Activated T-cell treated with anti-CD3 and anti-CD28 coated beads, Interleukin-2, amount 50 U/mL, for 4 hours (primary cell): Measurements from ENCODE around the gene SMIM24. TPM values are rescaled to one million over a fixed set of nuclear protein-coding genes. Genes with fewer than 3 reads are reported as not detected.
"Not testable (repeated sequence)": the region's sequence is repeated elsewhere in the genome, so short reads cannot be mapped to it uniquely, and the experiment has no call there.

Experiments
- ATAC-seq, 2 donors: fragments of 200-7000 bp; cut with Tn5 transposase; one replicate each; pipeline ENCODE4 v1.10.0; 2021
- DNase-seq: peaks from one replicate; pipeline ENCODE4 v3.0.0-alpha.2; 2020
- H3K27me3 Mint-ChIP-seq: one replicate; pipeline ENCODE4 v1.8.0; 2021; ENCODE audit warnings: low read depth, mixed read lengths
- H3K36me3 Mint-ChIP-seq: one replicate; pipeline ENCODE4 v1.8.0; 2022; ENCODE audit warnings: mixed read lengths; ENCODE audit not compliant: insufficient read depth
- H3K4me1 Mint-ChIP-seq: one replicate; pipeline ENCODE4 v1.8.0; 2021; ENCODE audit warnings: low read depth, mixed read lengths
- H3K4me3 Mint-ChIP-seq: one replicate; pipeline ENCODE4 v1.8.0; 2021; ENCODE audit warnings: mild to moderate bottlenecking, moderate library complexity, mixed read lengths
- H3K9me3 Mint-ChIP-seq: one replicate; pipeline ENCODE4 v1.8.0; 2021; ENCODE audit warnings: mixed read lengths
- total RNA-seq, 3 donors: library from RNA; stranded (reverse); gene quantifications; one replicate each; pipeline ENCODE4 v1.2.1, GENCODE V29; 2021

The SMIM24 gene
- total RNA-seq, 3 donors from 2014 or later, result not detected

- Mint-ChIP-seq H3K36me3 (peaks cover 2% of the 10 kb centered on the region), H3K4me1 (peaks cover 2% of the 10 kb centered on the region), H3K4me3 (no peak overlapping the region), H3K9me3 (no peaks in the 10 kb centered on the region), H3K27me3 (no peaks in the 10 kb centered on the region)
- no peak for ATAC-seq
- no peak for DNase-seq
These were observed 39.0 kb downstream of the SMIM24 start for GRCh38 chr19:3441089-3441985.

- Mint-ChIP-seq H3K9me3 (no peaks in the 10 kb centered on the region), H3K36me3 (peaks cover 2% of the 10 kb centered on the region), H3K4me1 (peaks cover 8% of the 10 kb centered on the region), H3K4me3 (no peak overlapping the region), H3K27me3 (no peaks in the 10 kb centered on the region)
- ATAC-seq (peak in 1 of 2 donors; percentile 28), DNase-seq (peak; percentile 53)
These were observed 40.2 kb downstream of the SMIM24 start for GRCh38 chr19:3440082-3440481.

GRCh38 chr19:3434630-3435553, 45.4 kb downstream of the SMIM24 start:
- peaks cover 16% of the 10 kb centered on the region for H3K4me1 Mint-ChIP-seq
- peak overlapping the region; percentile 90 for H3K4me3 Mint-ChIP-seq
- ATAC-seq (peak; percentile 98), DNase-seq (peak; percentile 94)
- no peaks in the 10 kb centered on the region for H3K27me3 Mint-ChIP-seq
- H3K9me3 Mint-ChIP-seq, result no peaks in the 10 kb centered on the region
- H3K36me3 Mint-ChIP-seq, result peaks cover 2% of the 10 kb centered on the region

- Mint-ChIP-seq H3K9me3 (no peaks in the 10 kb centered on the region), H3K36me3 (peaks cover 2% of the 10 kb centered on the region), H3K27me3 (no peaks in the 10 kb centered on the region), H3K4me3 (peak overlapping the region; percentile 90), H3K4me1 (peaks cover 16% of the 10 kb centered on the region)
- DNase-seq (no peak), ATAC-seq (no peak)
These were observed 46.4 kb downstream of the SMIM24 start for GRCh38 chr19:3433805-3434540.

- Mint-ChIP-seq H3K4me1 (peaks cover 16% of the 10 kb centered on the region), H3K27me3 (no peaks in the 10 kb centered on the region), H3K9me3 (no peaks in the 10 kb centered on the region), H3K4me3 (no peak overlapping the region), H3K36me3 (peaks cover 2% of the 10 kb centered on the region)
- DNase-seq (no peak), ATAC-seq (no peak)
These were observed 47.0 kb downstream of the SMIM24 start for GRCh38 chr19:3433313-3433712.

GRCh38 chr19:3431760-3432397, 48.4 kb downstream of the SMIM24 start:
- ATAC-seq (no peak), DNase-seq (no peak)
- Mint-ChIP-seq H3K9me3 (no peaks in the 10 kb centered on the region), H3K4me1 (peaks cover 16% of the 10 kb centered on the region), H3K27me3 (no peaks in the 10 kb centered on the region), H3K36me3 (peaks cover 3% of the 10 kb centered on the region), H3K4me3 (no peak overlapping the region)

- ATAC-seq, DNase-seq, H3K27me3 Mint-ChIP-seq, H3K4me3 Mint-ChIP-seq, H3K36me3 Mint-ChIP-seq, H3K9me3 Mint-ChIP-seq: not testable (repeated sequence)
- peaks cover 12% of the 10 kb centered on the region for H3K4me1 Mint-ChIP-seq
These were observed 50.0 kb downstream of the SMIM24 start for GRCh38 chr19:3430366-3430680.

- ATAC-seq, result no peak
- no peaks in the 10 kb centered on the region for H3K9me3 Mint-ChIP-seq
- H3K4me1 Mint-ChIP-seq, result no peaks in the 10 kb centered on the region
- H3K4me3 Mint-ChIP-seq, result no peak overlapping the region
- DNase-seq, result no peak
- peaks cover 7% of the 10 kb centered on the region for H3K36me3 Mint-ChIP-seq
- H3K27me3 Mint-ChIP-seq, result no peaks in the 10 kb centered on the region
These were observed 53.9 kb downstream of the SMIM24 start for GRCh38 chr19:3426433-3426832.

Other genes starting within 250 kb of the SMIM24 start
- 10 to 100 TPM; 26.0 to 33.6 (median 30.3) TPM for gene NFIC, start 113.9 kb downstream of the SMIM24 start, total RNA-seq
- gene SMIM44, start 2.9 kb upstream of the SMIM24 start, total RNA-seq, result not detected
- 10 to 100 TPM; 39.2 to 49.9 (median 42.9) TPM for gene DOHH, start 20.1 kb upstream of the SMIM24 start, total RNA-seq
- gene FZR1, start 25.8 kb upstream of the SMIM24 start, total RNA-seq, result 10 to 100 TPM; 30.4 to 38.1 (median 33.2) TPM
- 1 to 10 TPM in 2 of 3 donors, not detected in 1; 1.0 to 1.1 TPM for gene TEKTIP1, start 58.6 kb upstream of the SMIM24 start, total RNA-seq
- gene MFSD12, start 77.1 kb upstream of the SMIM24 start, total RNA-seq, result 100 to 1,000 TPM in 2 of 3 donors, 10 to 100 TPM in 1; 94.6 to 148 (median 128) TPM
- 10 to 100 TPM; 56.3 to 60.9 (median 59.3) TPM for gene HMG20B, start 92.4 kb upstream of the SMIM24 start, total RNA-seq
- under 1 TPM; 0.23 to 0.40 (median 0.27) TPM for gene GIPC3, start 105.0 kb upstream of the SMIM24 start, total RNA-seq
- under 1 TPM; 0.49 to 0.76 (median 0.66) TPM for gene TBXA2R, start 126.3 kb upstream of the SMIM24 start, total RNA-seq
- 10 to 100 TPM; 51.5 to 53.8 (median 52.6) TPM for gene CACTIN, start 146.3 kb upstream of the SMIM24 start, total RNA-seq
- gene PIP5K1C, start 219.9 kb upstream of the SMIM24 start, total RNA-seq, result 10 to 100 TPM; 12.1 to 20.9 (median 16.7) TPM
- gene TJP3, start 227.9 kb upstream of the SMIM24 start, total RNA-seq, result 1 to 10 TPM in 1 of 3 donors, under 1 TPM in 2; 0.61 to 1.1 (median 0.66) TPM